ENCODE measurements around the gene DEFB108B.
"Not testable (repeated sequence)": the region's sequence is repeated elsewhere in the genome, so short reads cannot be mapped to it uniquely, and the experiment has no call there.

- peak; percentile 33 for TF ChIP-seq CTCF (IDR thresholded peaks at IDR 0.05; ENCODE audit: insufficient read depth, low read length)
- TF ChIP-seq POLR2AphosphoS5 (IDR thresholded peaks at IDR 0.05; ENCODE audit: low read depth); GABPA (IDR thresholded peaks at IDR 0.05; ENCODE audit: low read depth); SPI1 (IDR thresholded peaks at IDR 0.05; ENCODE audit: borderline replicate concordance, low read depth); REST (IDR thresholded peaks at IDR 0.05; ENCODE audit: insufficient replicate concordance, low read depth): not testable (repeated sequence)
Measured at GRCh38 chr11:71813481-71814355, 19.3 kb upstream of the DEFB108B start.

Measured in HL-60 (cell line).